RWPE1 (cell line): ENCODE results near the gene PDZRN4.

Source experiments
- CTCF ChIA-PET: fragments of 350-600 bp; sonication (Branson Sonifier 250); formaldehyde crosslinking; extraction: SDS; loops from one replicate; lab custom pipeline; 2021; lab: Yijun Ruan, JAX
- POLR2A ChIA-PET: fragments of 400-600 bp; formaldehyde crosslinking; extraction: SDS; loops from one replicate; lab custom pipeline; 2020; ENCODE audit warnings: antibody characterized with exemption; ENCODE audit not compliant: low non-redundant PET; lab: Yijun Ruan, JAX
- DNase-seq: peaks from one replicate; pipeline ENCODE4 v3.0.0; 2012; ENCODE audit warnings: low spot score
- H3K27ac ChIP-seq: fragments of 450-650 bp; 2 replicates; pipeline ENCODE4 v1.5.1; 2017
- TF ChIP-seq, protein P1 (sequence below): fragments of 450-650 bp; conservative IDR thresholded peaks from 2 replicates; pipeline ENCODE4 v1.5.1; 2017; ENCODE audit warnings: low read depth, mild to moderate bottlenecking

The PDZRN4 gene

DNA sequence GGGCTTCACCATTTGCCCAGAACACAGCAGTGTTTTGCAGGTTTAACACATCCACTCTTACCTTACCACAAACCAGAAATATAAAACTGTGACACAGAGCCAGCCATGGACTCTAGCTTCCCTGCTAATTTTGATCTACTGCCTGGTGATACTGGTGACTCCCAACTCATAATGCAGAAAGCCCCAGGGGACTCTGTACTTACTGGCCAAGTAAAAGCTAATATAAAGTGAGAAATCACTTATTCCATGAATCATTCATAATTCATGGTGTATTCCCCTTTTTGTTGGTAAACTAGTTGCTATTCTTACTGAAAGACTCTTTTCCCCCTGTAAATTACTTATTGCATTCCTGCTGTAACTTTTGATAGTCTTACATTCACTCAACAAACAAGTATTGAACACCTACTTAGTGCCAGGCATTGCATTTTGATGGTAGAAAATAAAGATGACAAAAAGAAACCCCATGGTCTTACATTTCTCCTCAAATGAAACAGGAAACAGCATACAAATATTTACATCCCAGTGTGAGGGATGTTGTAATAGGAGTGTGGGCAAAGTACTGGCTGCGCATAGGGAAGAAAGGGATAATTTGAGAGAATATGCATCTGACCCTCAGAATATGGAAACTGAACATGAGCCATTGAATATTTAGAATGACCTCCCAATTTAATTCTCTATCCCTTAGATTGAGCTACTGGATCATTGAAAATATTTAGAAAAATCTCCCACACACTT is 279.6 kb downstream of the PDZRN4 start:
- POLR2A ChIA-PET: no interaction called here
- DNase-seq: no peak
- no peak overlapping the region for H3K27ac ChIP-seq
- TF ChIP-seq, protein P1, sequence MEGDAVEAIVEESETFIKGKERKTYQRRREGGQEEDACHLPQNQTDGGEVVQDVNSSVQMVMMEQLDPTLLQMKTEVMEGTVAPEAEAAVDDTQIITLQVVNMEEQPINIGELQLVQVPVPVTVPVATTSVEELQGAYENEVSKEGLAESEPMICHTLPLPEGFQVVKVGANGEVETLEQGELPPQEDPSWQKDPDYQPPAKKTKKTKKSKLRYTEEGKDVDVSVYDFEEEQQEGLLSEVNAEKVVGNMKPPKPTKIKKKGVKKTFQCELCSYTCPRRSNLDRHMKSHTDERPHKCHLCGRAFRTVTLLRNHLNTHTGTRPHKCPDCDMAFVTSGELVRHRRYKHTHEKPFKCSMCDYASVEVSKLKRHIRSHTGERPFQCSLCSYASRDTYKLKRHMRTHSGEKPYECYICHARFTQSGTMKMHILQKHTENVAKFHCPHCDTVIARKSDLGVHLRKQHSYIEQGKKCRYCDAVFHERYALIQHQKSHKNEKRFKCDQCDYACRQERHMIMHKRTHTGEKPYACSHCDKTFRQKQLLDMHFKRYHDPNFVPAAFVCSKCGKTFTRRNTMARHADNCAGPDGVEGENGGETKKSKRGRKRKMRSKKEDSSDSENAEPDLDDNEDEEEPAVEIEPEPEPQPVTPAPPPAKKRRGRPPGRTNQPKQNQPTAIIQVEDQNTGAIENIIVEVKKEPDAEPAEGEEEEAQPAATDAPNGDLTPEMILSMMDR: no peak
- CTCF ChIA-PET: interaction anchor here (0.6 kb wide), 1 partner anchor 160 kb away, joined by 3 read pairs; no protein-coding TSS in a partner anchor

DNA sequence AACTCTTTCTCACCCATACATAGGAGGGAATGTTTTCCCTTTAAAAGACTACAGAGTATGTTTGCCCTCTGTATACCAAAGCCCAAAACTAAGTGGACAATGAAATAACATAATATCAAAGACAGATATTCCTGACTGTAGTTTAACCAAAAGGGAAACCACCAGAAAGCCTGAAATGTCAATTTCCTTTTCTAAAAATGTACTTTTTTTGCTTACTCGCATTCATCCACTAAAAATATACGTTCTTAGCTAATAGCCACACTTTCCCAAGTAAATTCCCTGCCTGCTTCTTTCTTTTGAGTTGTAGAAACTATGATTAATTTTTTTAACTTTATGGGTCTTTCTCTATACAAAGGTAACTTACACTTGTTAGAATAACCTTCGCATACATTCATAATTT is 280.2 kb downstream of the PDZRN4 start:
- POLR2A ChIA-PET: no interaction called here
- TF ChIP-seq, protein P1: no peak
- no peak overlapping the region for H3K27ac ChIP-seq
- no peak for DNase-seq
- CTCF ChIA-PET: interaction anchor here (0.6 to 0.7 kb wide), 3 partner anchors 125 to 653 kb away, joined by 3 read pairs; no protein-coding TSS in a partner anchor

DNA sequence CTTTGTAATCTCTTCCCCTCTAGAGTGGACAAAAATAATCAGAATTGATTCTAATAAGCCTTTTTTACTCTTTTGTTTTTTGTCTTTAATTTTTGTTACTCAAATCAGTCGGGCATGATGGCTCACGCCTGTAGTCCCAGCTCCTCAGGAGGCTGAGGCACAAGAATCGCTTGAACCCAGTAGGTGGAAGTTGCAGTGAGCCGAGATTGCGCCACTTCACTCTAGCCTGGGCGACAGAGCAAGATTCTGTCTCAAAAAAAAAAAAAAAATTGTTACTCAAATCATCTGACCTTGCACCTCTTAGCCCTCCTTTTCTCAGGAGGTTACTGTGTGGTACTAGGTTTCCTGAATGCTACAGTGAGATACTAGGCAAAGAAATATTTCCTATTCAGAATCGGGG is 280.6 kb downstream of the PDZRN4 start:
- CTCF ChIA-PET: interaction anchor here (0.6 to 0.7 kb wide), 3 partner anchors 125 to 653 kb away, joined by 3 read pairs; no protein-coding TSS in a partner anchor
- POLR2A ChIA-PET: no interaction called here
- TF ChIP-seq, protein P1: no peak
- no peak for DNase-seq
- no peak overlapping the region for H3K27ac ChIP-seq

DNA sequence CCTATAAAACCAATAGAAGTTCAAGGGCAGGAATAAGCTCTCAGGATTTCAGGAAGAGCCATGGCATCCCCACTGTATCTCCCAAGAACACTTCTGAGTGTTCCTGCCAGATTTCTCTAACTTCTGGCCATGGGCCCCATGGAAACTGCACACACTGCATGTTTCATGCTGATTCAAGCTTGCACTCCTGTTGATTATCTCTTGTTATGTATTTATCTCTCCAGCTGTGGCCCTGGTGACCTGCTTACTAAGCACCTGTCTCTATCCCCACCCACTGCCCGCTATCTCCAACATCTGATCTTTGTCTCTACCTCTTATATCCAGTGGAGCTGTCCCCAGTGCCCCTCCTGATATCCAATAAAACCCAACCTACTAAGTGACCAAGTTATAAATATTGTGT is 285.3 kb downstream of the PDZRN4 start:
- ChIA-PET POLR2A (no interaction called here), CTCF (interaction anchor here (0.7 kb wide), 1 partner anchor 23 kb away, joined by 3 read pairs; no protein-coding TSS in a partner anchor)
- H3K27ac ChIP-seq: no peak overlapping the region
- TF ChIP-seq, protein P1: no peak
- no peak for DNase-seq

DNA sequence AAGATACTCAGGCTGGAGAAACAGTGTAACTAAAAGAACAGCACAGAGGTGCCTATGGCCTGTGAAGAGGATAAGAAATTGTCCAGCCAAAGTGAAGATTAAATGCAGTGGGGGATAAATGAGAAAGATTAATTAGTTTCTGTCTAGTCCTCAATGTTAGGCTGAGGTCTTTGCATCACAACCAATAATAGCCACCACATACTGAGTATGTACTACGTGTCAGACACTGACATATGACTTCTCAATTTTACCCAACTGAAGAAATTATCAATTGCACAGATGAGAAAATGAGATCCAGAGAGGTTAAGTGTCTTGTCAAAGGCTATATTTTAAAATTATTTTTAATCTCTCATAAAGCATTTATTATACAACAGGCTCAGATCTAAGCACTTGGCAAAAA is 285.9 kb downstream of the PDZRN4 start:
- POLR2A ChIA-PET: no interaction called here
- CTCF ChIA-PET: no interaction called here
- TF ChIP-seq, protein P1: no peak
- H3K27ac ChIP-seq: no peak overlapping the region
- no peak for DNase-seq

DNA sequence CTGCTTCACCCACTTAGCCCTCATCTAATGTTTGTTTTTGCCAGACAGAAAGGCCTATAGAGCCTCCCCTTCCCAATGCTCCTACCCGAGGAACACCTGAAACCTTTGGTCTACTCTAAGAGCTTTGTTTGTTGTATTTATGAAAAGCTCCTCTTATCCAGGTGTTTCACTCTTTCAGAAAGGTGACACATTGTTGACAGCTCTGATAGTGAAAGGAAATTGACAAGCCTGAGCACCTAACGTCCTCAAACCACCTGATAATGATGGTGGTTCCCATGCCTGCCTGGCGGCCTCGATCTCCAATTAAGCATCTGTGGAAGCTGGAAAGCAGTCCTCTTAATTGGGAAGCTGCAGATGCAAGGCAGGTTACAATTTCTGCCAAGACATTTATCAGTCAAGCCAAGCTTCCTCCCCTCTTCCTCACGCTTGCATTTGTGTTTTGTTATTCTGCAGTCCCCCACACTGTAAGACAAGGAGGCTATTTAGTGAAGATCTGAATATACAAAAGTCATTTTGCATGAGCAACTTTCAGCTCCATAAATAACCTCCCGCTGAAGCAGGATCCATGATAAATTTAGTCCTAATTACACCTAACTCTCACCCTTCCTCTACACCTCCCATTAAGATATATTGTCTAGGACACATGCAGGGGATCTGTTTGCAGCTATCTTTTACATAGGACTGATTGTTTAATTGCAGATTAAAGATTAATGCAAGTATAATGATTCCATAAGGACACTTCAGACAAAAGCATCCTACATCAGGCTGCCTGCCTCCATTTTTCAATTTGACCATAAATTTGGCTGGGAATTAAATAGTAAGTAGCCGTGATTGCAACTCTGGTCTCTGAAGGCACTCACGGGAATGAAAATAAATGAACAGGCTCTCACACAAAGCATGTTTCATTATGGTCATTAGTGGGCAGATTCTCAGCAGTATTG is 288.6 kb downstream of the PDZRN4 start:
- ChIA-PET POLR2A (no interaction called here), CTCF (interaction anchor here (0.6 to 0.7 kb wide), 2 partner anchors 12 to 17 kb away, joined by 3 read pairs; no protein-coding TSS in a partner anchor)
- TF ChIP-seq, protein P1: no peak
- DNase-seq: no peak
- no peak overlapping the region for H3K27ac ChIP-seq
